ENCODE measurements around the gene ARHGAP32.

GRCh38 chr11:128936606-128937251 is 255.4 kb downstream of the ARHGAP32 start:
- no peak for TF ChIP-seq POLR2AphosphoS5 (IDR thresholded peaks at IDR 0.05)
- no peak for TF ChIP-seq CTCF (IDR thresholded peaks at IDR 0.05)

Measured in breast epithelium (tissue), 3 donors.